Measurements from ENCODE around the gene KIAA2012.
"Not testable (repeated sequence)": the region's sequence is repeated elsewhere in the genome, so short reads cannot be mapped to it uniquely, and the experiment has no call there.

Gene KIAA2012

DNA sequence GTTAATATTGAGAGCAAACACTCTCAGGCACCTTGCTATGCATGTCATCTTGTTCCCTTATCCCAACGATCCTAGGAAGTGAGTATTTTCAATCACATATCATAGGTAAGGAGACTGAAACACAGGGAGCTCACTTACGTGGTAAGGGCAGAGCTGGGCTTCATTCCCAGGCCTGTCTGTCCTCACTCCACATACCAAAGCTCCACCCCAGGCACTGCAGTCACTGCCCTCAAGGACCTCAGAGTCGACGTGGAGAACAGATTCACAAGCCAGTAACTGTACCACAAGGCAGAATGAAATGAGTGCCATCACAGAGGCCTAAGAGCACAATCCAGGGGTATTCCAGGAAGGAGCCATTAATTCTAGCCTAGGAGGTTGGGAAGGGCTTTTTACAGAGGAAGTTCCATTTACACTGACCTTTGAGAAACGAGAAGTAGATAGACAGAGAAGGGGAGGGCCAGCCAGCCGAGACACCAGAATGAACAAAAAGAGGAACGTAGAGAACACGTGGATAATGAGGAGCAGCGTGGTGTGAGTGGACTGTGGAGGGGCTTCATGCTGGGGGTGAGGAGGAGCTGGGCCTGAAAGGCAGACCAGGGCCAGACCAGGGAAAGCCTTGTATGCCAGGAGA is 48.6 kb downstream of the KIAA2012 start:
- DNase-seq: no peak

DNA sequence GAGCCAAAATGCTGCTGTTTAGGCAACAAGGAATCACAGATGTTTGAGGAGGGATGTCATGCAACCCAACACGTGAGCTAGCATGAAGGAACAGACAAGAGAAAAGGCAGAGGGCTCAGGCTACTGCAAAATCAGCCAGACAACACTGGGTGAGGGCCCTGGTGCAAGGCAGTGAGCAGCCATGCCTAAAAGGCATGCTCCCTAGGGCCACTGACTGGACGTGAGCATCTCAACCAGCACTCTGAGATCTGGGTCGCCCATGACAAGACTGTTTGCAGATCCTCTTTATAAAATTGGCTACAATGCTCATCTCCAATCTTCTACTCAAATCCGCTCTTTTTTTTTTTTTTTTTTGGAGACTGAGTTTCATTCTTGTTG is 49.1 kb downstream of the KIAA2012 start:
- no peak for DNase-seq

DNA sequence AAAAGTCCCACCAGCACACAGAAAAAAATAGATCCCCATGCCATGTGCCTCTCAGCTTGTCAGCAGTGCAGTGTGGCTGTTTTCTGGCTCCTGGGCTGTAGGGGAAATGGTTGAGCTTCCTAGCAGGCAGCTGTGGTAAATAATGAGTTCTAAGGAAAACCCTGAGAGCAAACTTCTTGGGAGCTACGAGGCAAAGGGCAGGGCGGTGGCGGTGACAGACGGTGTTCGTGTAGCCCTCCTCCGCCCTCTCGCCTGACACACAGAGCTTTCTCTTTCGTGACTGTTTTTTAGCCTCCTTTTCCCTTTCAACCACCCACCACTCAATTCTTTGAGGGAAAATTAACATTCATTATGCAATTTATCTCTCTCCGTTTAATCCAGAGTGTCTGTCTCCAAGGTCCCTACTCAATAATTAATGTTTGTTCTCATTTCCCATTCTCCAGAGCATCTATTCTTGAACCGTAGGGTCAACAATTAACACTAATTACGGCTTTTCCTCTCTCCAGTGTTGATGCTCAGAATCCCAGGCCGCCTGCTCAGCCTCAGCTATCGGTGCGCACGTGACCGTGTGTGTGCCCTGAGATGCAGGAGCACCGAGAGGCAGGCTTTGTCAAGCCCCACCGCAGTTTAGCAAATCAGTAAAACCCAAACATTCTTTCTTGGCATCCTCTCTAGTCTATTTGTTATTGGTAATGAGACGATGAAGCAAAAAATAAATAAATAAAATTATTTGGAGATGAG is 50.1 kb downstream of the KIAA2012 start:
- no peak for DNase-seq

DNA sequence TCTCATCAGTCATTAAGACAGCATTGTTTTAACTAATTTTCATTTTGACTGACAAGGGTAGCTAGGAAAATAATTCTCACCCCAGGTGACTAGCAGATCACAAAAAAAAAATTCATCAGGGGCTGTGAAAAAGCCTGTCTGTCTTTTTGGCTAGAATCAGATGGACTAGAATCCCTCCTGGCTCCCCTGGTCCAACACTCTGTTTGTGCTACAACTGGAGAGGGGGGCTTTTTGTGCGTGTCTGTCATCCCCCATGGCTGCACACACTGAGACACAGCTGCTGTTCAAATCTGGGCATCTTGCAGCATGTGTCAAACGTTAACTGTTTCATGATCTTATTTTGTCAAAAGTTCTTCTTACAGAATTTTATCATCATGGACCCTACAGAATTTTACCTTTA is 51.2 kb downstream of the KIAA2012 start:
- DNase-seq: no peak

DNA sequence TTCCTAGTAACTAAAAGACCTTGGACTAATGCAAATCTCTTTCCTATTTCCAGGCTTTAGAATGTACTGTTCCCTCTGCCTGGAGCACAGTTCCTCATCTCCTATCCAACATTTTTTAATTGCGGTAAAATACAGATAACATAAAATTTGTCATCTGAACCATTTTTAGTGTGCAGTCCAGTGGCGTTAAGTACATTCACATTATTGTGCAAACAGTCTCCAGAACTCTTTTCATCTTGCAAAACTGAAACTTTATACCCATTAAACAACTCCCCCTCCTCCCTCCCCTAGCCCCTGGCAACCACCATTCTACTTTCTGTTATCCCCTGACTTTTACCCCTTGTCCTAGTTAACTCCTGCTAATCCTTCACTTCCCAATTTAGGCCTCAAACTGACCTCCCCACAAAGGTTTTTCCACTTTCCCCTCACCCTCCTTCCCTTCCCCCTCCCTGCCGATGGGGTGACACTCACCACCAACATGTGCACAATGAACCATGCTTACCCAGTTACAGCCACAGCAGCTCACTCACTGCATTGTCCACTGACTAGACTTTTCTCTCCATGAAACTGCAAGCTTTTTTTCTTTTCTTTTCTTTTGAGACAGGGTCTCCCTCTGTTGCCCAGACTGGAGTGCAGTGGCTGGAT is 54.8 kb downstream of the KIAA2012 start:
- DNase-seq: no peak

DNA sequence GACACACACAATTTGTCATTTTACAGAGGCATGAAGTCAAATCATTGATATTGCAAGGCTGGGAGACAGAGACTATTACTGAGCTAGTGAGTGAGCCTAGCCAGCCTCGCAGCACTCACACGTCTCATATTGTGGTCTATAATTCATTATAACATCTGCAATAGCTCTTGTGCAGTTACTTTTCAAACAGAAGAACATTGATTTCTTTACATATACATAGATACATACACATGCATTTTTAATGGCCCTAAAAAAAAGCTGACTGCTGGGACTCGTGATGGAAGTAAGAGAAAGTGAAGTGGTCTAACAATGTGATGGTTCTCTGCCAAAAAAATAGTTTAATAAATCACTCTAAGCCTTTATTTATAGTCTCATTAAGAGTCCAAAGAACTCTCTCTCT is 56.8 kb downstream of the KIAA2012 start:
- DNase-seq: no peak

DNA sequence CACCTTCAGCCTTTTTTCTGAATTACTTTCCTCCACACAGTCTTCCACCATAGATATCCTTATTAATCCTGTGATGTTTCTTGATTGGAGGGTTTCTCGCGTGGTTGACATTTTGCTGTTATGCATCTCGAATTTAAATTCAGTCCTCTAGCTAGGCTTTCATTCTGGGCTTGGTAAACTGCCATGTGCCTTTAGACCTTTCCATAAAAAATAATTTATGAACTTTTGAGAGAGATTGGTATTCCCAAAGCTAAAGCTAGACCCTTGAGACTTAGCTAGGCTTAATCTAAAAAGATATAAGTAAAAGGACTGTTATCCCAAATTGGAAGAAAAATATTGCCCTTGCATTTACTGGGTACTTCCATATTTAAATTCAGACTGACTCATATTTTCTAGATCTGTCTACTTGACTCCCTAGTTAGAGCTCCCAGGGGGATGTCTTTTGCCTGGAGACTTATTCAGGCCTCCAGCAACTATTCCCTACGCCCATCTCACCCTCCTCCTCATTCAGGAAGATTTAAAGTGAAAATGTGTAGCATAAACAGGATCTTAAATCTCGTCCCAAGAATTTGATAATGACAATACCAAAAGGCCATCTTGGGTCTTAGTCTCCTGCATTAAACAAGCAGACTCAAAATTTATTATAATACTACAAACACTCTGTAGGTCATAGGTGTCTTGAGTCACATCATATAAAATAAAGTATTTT is 60.3 kb downstream of the KIAA2012 start:
- no peak for DNase-seq

DNA sequence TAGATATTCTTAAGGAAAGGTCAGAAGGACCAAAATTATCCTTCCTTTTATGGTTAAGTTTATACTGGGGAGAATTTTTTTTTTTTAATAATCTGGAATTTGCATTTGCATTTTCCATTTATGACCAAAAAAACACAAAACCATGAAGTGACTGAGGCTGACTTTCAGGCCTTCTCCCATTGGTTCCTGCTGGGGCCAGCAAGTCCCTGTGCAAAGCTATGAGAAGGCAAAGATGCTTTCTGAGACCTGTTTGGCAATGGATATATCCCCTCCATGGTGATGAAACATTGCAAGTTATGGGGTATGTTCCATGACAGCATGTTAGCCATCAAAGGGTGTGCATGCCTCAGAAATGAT is 60.8 kb downstream of the KIAA2012 start:
- DNase-seq: no peak

DNA sequence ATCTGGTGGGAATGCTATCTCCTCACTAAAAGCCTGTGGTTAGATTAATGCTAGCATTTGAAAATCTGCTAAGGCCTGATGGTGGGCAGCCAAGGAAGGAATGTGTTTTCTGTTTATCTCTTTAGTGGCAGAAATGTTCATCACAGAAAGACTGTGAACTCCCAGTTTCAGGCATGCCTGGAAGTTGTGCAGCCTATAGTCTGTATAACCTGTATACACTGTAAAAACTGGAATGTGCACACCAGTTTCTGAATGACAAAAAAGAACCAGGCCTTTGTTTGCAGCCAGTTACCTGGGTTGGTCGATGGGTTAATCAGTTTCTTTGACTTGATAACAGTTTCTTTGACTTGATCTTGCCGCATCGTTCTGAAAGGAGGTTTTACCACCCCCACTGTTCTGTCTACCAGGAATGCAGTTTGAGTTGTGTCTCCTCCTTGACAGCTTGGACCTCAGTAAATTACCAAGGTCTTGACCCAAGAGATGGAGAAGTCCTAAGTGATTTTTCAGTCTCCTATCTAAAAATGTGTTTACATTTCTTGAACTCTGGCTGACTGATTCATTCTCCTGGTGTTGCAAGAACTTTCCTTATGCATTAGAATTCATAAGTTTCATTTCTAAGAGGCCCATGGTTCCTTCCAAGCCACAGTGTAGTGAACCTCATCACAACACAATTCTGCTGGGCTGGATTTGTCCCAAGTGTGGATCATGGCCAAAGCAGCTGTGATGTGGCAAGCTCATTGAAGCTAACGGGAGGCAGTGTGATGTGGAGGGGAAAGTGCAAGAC is 62.2 kb downstream of the KIAA2012 start:
- DNase-seq: no peak

DNA sequence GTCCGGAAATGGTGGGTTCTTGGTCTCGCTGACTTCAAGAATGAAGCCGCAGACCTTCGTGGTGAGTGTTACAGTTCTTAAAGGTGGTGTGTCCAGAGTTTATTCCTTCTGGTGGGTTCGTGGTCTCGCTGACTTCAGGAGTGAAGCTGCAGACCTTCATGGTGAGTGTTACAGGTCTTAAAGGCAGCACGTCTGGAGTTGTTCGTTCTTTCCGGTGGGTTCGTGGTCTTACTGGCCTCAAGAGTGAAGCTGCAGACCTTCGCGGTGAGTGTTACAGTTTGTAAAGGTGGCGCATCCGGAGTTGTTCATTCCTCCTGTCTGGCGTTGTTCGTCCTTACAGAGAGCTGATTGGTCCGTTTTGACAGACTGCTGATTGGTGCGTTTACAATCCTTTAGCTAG is 63.0 kb downstream of the KIAA2012 start:
- not testable (repeated sequence) for DNase-seq

DNA sequence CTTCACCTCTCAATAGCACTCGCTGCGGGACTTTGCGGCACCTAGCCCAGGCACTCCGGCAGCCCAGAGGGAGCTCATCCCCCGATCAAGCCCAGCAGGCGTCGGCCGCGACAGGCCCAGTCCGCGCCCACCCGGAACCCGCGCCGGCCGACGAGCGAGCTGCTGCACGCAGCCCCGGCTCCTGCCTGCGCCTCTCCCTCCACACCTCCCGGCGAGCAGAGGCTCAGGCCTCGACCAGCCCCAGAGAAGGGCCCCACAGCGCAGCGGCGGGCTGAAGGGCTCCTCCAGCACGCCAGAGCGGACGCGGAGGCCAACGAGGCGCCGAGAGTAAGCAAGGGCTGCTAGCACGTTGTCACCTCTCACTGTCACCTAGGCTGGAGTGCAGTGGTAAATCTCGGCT is 63.5 kb downstream of the KIAA2012 start:
- no peak for DNase-seq

DNA sequence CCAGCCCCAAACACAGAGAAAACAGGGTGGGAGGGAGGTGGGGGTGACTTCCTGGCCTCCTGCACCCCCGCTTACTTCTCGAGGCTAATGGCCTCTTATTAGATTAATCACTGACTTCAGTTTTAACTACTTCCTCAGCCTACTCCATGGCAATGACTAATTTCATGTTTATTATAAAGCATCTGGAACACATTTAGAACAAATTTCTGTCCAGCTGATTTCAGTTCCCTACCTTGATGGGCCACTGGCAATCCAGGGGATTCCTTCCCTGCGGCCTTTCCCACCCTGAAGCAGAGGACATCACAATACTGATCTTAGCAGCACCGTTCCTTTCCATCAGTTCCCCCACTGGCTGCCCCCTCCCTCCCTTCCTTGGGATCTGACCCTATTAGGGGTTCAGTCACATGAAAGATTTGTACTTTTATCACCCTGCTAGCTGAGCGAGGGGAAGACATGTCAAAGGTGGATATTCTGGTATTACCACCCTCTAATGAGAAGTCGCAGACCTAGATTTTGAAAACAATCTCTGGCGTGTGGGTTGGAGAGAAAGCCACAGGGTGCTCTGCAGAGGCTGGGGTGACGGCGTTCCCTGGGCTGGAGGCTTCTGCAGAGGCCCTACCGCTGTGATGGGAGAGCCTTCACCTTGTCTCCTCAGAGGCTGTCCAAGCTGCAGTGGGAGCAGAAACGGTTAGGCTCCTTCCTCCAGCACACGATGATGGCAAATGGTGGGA is 67.6 kb downstream of the KIAA2012 start:
- DNase-seq: no peak

DNA sequence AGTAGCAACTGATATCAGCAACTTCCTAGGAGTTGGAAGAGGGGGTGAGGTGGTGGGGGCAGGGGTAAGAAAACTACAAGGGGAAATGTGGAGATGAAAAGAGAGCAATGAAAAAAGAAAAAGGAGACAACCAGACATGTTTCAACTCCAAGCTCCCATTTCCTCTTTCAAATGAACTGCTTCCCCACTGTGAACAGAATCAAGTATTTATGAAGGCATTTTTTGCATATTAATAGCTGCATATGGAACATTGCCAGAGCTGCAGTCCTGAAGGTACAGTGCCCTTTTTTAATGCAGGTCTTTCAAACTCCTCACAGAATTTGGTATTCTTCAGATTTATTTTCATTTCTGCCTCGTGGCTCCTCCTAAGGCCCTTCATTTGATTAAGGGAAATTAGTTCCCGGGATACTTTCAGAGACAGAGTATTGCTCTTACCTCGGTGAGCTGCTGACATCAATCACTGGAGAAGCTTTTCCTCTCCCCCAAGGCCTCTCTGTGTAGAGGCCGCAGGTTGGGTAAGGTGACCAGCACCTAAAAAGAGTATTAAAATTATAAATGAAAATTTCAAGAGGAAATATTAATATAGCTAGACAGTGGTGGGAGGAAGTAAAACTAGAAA is 68.4 kb downstream of the KIAA2012 start:
- DNase-seq: no peak

DNA sequence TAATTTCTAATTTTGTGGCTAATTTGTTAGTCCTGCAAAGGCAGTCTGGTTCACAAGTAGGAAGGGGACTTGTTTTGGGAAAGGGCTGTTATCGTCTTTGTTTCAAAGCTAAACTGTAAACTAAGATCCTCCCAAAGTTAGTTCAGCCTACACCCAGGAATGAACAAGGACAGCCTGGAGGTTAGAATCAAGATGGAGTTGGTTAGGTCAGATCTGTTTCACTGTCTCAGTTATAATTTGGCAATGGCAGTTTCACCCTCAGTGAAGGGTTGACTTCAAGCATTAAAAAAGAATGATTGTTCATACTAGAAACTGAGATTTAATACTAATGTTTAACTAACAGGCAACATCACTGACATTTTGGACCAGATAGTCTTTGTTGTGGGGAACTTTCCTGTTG is 69.5 kb downstream of the KIAA2012 start:
- no peak for DNase-seq

DNA sequence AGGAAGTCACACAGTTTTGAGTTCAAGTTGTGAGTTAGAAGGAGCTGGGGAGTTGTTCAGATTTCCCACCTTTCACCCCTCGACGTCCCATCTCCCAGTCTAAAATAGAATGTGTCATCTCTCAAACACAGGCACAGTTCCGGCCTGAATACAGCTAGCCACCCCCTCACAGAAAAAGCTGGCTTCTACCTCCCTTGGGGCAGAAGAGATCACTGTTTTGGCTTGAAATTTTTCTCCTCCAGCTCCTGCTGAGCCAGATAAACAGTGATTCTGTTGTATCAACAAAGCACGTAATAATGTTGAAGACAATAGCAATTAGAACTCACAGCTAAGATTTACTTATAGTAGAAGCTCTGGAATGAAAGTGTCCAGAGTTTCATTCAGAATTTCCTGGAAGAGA is 74.7 kb downstream of the KIAA2012 start:
- no peak for DNase-seq

DNA sequence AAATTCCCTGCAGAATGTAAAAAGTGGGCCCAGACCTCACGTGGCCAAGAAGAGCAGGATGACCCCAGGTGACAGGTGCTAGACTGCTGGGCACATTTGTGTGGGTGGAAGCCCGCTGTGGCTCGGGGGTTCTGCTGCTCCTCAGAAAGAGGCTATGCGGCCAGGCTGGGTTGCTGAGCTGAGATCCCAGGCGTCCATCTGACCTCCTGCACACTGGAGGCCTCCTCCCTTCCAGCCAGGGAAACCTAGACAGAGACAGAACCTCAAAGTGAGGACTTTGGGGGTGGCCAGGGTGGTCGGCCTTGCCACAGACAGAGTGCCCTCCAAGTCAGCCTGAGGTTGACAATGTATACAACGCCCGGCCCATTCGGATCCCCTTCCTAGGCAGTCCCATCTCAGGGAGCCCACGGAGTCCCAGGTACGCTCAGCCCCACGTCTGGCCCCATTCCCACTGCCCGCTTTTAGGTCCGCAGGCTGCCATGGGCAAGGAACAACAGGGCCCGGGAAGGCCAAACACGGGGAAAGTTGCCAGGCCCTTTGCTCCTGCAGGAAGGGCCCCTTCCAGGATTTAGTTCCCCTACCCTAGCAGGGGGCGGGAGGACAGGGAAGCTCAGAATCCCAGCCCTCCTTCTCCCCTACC is 75.6 kb downstream of the KIAA2012 start:
- no peak for DNase-seq

DNA sequence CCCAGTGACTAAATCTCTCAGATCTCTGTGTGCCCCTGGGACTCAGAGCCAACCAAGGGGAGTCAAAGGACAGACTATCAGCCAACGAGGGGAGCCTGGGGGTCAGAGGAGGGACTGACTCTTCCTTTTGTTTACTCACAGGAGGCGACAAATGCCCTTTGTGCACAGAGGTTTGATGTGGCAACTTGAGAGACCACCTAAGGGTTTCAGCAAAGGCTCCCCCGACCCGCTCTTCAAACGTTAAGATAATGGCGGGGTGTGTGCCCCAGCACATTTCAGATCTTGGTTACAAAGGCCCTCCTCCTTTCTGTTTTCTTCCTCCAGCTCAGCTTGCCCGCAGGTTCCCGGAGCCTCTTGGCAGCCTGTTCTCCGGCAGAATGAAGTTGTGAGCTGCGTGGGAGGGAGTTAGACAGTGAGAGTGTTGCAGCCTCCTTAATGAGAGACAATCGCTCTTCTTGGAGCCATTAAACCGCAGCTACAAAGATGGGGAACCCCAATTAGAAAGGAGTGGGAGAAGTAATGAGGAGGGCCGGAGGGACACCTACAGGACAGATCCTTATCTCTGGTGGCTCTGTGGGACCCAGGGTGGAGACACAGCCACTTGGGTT is 76.2 kb downstream of the KIAA2012 start:
- DNase-seq: no peak

DNA sequence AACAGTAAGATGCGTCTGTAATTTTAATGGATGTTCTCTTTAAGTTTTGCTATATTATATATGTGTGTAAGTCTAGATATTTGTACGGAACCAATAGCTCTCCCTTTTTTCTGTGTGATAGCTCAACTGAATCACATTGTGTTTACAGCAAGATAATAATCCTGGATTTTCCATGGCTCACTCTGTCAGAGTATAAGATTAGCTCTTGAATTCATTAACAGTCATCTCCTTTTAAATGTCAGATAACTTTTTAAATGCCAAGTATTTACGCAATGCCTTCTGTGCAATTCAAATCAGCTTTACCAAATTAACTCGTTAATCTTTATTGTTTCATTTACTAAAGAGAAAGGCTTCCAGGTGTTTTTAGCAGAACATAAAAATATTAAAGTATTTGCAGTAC is 76.9 kb downstream of the KIAA2012 start:
- no peak for DNase-seq

DNA sequence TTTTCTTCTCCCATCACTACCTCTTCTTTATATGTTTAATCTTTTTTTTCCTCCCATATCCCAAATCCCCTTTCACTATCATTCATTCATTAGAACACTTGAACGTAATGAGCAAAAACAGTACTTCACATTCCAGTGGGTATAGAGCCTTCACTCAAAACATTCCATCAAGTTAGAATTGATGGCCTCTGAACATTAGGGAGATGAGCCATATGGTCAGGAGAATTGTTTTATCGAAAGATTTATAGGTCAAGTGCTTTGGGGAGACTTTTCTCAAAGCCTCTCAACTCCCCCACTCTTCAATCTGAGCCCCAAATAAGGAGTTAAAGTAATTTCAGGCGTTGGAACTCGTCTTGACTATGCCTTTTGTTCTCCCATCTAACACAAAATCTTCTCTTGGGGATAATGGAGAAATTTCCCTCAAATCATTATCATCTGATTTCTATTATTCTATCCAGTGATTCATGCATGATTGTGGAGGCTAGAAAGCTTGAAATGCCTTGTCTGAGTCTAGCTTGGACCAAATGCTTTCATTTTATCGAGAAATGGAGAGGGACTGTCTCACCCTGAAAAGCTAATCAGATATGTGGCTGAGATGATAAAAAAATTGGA is 79.2 kb downstream of the KIAA2012 start:
- no peak for DNase-seq

DNA sequence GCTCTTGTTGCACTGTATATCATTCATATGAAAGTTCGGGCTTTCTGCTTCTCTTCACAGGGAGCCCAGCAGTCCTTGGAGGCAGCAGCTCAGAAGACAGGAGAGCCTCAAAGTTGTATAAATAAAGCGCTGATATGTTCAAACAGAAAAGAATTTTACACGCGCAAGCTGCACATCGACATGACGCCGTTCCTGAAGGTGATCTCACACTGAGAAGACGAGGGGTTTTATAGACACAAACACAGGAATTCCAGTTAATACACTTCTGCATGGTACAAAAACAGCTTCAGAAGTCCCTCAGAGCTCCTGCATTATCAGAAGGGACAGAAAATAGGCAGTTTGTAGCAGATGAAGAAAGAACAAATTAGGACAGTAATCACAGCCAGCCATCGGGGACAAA is 81.6 kb downstream of the KIAA2012 start:
- DNase-seq: no peak

Data from activated gamma-delta T cell treated with Interleukin-2 at 50 U/mL for 16 hours (primary cell).